ENCODE results near the gene ZBTB32. TPM values are rescaled to one million over a fixed set of nuclear protein-coding genes. Genes with fewer than 3 reads are reported as not detected.

Gene ZBTB32
- total and polyA plus RNA-seq, 11 donors: 0.24 TPM; not detected in 10

- Histone ChIP-seq H3K27ac (peak overlapping the region in 11 of 12 donors; percentile 60 to 95 (median 74)), H3K4me3 (peak overlapping the region; percentile 20 to 80 (median 64)), H3K36me3 (peaks cover 0 to 42% (median 36%) of the 10 kb centered on the region in 9 donors), H3K27me3 (no peaks in the 10 kb centered on the region), H3K9me3 (no peaks in the 10 kb centered on the region), H3K4me1 (peaks cover 10 to 56% (median 26%) of the 10 kb centered on the region in 12 donors)
- DNase-seq (no peak), ATAC-seq (no peak)
- no peak for TF ChIP-seq CTCF (IDR thresholded peaks at IDR 0.05)
- no peak for TF ChIP-seq POLR2A (IDR thresholded peaks at IDR 0.05)
- 6 to 12% (median 7%) methylated on average over 9 to 12 of the region's 12 CpGs for WGBS, 4 donors
- intact Hi-C loops (cut with DNase I): loop anchor here in 4 of 10 donors (5.0 to 10.0 kb wide), 3 partner anchors 191 to 314 kb away; partner anchors contain the start of genes LRFN3 (in 2 of the 4), THAP8 (in 1 of the 4) and WDR62 (in 1 of the 4)
These were observed 36.8 kb downstream of the ZBTB32 start for GRCh38 chr19:35741203-35741515.

GRCh38 chr19:35742121-35742724 lies 37.9 kb downstream of the ZBTB32 start, which contains the start of gene IGFLR1:
Gene IGFLR1, minus strand, starts transcription at chr19:35742452. Its CDS starts 1,272 bp downstream, at chr19:35741180.
- peak within 1 kb of the TSS in 10 of 12 donors; percentile 29 to 95 (median 74) for H3K27ac ChIP-seq
- peak within 1 kb of the TSS in 10 of 12 donors; percentile 42 to 80 (median 67) for H3K4me3 ChIP-seq

GRCh38 chr19:35743640-35744429 lies 39.5 kb downstream of the ZBTB32 start:
- Histone ChIP-seq H3K27me3 (no peaks in the 10 kb centered on the region), H3K4me3 (peak overlapping the region in 8 of 12 donors; percentile 84 to 100 (median 91)), H3K4me1 (peaks cover 14 to 74% (median 39%) of the 10 kb centered on the region in 12 donors), H3K27ac (peak overlapping the region in 3 of 12 donors; percentile 100), H3K36me3 (peaks cover 0 to 18% (median 10%) of the 10 kb centered on the region in 9 donors), H3K9me3 (no peaks in the 10 kb centered on the region)
- 83 to 90% (median 87%) methylated on average over 19 of the region's 19 CpGs for WGBS, 4 donors
- no peak for TF ChIP-seq CTCF (IDR thresholded peaks at IDR 0.05)
- TF ChIP-seq POLR2A (IDR thresholded peaks at IDR 0.05): no peak
- no peak for DNase-seq
- no peak for ATAC-seq
- intact Hi-C loops (cut with DNase I): loop anchor here in 5 of 10 donors (2.0 to 10.0 kb wide), 4 partner anchors 27 to 311 kb away; partner anchors contain the start of genes LRFN3 (in 2 of the 5), THAP8 (in 1 of the 5) and WDR62 (in 1 of the 5)

More at GRCh38 chr19:35742121-35742724, 37.9 kb downstream of the ZBTB32 start, which contains the start of gene IGFLR1:
- H3K27me3 ChIP-seq: no peaks in the 10 kb centered on the region
- intact Hi-C loops (cut with DNase I): loop anchor here in 4 of 10 donors (5.0 to 10.0 kb wide), 3 partner anchors 190 to 313 kb away; partner anchors contain the start of genes LRFN3 (in 2 of the 4), THAP8 (in 1 of the 4) and WDR62 (in 1 of the 4)
- no peak for ATAC-seq
- H3K36me3 ChIP-seq: peaks cover 0 to 33% (median 25%) of the 10 kb centered on the region in 9 donors
- DNase-seq: peak in 1 of 5 donors; percentile 56
- 75 to 88% (median 84%) methylated on average over 9 of the region's 9 CpGs for WGBS, 4 donors
- no peaks in the 10 kb centered on the region for H3K9me3 ChIP-seq
- TF ChIP-seq POLR2A (IDR thresholded peaks at IDR 0.05) (no peak), CTCF (IDR thresholded peaks at IDR 0.05) (no peak)
- H3K4me1 ChIP-seq: peaks cover 14 to 67% (median 32%) of the 10 kb centered on the region in 12 donors

Measured in heart left ventricle (tissue), 16 donors.